ENCODE data around the gene NOS1AP.
"Not testable (repeated sequence)": the region's sequence is repeated elsewhere in the genome, so short reads cannot be mapped to it uniquely, and the experiment has no call there.

NOS1AP gene

DNA sequence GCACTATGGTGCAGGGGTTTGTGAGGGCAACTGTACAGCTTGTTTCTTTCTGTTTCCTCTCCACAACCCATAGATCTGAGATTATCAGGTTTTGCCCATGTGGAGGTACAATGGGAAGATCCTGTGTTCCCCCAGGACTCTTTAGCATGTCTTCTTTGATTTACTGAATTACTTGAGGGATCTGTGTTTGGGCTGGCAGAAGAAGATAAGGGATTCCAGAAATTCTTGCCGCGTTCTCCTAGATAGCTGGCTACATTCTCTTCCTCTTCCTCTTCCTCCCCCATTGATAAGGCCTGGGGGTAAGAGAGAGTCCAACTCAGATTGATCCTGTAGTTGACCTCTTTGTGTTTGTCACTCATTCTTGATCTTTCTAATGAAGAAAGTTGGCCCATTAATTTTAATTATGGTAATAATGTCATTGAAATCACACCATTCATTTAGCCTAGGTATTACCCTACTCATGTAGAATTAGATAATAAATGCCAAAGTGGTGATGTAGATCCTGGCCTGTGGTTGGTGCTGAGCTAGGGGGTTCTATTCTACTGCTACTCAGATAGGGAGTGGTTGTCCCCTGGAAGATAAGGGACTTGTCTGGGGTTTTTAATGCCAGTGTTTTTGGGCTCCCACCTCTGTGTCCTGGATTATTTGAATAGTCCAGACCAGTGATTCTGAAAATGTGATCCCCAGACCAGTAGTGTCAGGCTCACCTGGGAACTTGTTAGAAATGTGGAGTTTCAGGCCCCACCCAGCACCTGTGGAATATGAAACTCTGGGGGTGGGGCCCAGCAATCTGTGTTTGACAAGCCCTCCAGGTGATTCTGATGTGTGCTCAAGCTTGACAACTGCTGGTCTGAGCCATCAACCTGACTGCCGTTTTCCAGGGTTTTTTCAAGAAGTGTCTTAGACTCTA is 122.2 kb downstream of the NOS1AP start:
- DNase-seq (ENCODE audit: low read depth in 2 of 2, low spot score in 1 of 2), result no peak

DNA sequence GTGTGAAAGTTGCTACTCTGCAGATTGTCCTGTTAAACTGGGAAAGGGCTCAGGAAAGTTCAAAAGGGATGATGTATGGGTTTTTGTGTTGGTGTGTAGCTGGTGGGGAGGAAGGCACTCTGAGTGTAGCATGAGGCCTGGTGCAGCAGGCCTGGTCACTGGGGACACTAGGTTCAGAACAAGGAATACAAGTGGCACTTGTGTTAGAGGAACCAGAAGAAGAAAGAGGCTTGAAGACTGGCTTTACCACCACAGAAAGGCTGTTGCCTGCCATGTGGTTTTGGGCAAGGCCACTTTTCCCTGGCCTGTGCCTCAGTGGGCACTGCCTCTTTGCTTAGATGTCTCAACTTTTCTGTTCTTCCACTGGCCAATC is 122.8 kb downstream of the NOS1AP start:
- no peak for DNase-seq (ENCODE audit: low read depth in 2 of 2, low spot score in 1 of 2)

- DNase-seq (ENCODE audit: low read depth in 2 of 2, low spot score in 1 of 2), result no peak
Measured at GRCh38 chr1:162192763-162193162, 123.3 kb downstream of the NOS1AP start.

DNA sequence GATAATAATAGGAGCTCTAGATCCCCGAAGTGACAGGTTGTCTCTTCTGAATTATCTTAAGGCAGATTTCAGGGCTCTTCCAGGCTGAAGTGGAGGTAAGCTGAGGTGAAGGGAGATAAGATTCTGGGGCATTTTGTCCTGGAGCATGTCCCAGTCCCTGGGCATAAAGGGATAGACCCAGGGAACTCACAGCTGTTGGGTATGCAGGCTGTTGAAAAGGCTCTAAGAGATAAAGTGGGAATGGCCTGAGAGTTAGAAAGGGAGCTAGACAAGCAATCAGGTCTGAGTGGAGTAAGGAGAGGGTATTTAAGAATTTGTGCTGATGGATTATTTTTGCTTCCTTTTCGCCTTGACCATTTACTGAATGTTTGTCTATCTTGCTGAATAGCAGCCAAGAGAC is 123.7 kb downstream of the NOS1AP start:
- DNase-seq (ENCODE audit: low read depth in 2 of 2, low spot score in 1 of 2), result no peak

DNA sequence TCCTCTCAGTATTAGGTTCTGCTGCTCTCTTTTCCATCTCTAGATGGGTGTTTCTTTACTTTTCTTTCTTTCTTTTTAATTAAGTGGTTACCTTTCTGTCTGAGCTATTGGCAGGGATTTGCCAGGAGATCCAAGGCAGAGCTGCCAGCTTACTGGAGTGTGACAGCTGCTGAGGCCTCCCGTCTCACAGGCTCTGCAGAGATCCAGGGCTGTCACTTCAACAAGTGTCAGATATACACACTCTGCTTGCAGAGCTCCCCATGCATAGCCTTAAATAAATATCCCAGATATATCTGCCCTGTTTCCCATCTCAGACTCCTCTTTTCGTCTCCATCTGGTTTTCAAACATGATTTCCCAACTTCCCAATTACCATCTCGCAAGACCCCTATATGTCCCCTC is 124.3 kb downstream of the NOS1AP start:
- no peak for DNase-seq (ENCODE audit: low read depth in 2 of 2, low spot score in 1 of 2)

DNA sequence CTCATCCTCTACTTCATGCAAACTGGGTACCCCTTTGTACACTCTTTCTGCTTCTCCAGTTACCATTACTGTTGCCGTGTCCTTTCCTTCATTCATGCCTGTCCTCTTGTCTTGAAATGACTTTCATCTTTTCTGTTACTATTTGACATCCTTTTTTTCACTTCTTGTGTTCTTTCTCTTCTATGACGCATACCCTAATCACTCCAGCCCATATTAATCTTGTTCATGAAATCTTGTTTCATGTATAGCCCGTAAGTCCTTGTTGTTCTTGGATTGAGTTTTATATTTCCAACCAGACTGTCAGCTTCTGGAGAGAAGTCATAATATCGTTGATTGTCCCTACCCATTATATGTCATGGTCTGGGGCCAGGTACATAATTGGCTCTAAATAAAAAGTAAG is 126.1 kb downstream of the NOS1AP start:
- no peak for DNase-seq (ENCODE audit: low read depth in 2 of 2, low spot score in 1 of 2)

GRCh38 chr1:162196387-162196786 is 126.9 kb downstream of the NOS1AP start:
- DNase-seq (ENCODE audit: low read depth in 2 of 2, low spot score in 1 of 2), result no peak

DNA sequence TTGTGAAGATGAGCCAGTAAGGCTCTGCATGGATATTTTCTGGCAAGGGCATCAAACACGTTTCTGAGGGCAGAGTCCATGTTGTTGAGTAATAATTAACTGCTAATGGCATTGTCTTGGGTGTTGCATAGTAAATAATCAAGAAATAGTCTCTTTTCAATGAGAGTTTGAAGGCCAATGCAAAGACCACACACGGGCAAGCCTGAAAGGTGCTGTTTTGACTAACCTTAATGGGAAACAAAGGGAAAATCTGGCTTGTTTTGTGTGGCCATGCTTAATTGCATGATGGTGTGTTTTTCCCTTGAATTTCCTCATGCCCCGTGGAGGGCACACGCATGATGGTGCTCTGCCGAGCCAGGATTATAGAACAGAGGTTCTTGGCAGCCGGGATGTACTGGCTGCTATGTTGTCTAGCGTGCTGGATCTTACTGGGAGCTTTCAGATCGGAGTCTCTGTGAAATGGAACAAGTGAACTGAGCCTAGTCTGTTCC is 127.6 kb downstream of the NOS1AP start:
- DNase-seq (ENCODE audit: low read depth in 2 of 2, low spot score in 1 of 2), result no peak

- DNase-seq (ENCODE audit: low read depth in 2 of 2, low spot score in 1 of 2), result no peak
Measured at GRCh38 chr1:162197615-162198421, 128.3 kb downstream of the NOS1AP start.

GRCh38 chr1:162200096-162200847 is 130.8 kb downstream of the NOS1AP start:
- DNase-seq (ENCODE audit: low read depth in 2 of 2, low spot score in 1 of 2), result no peak

DNA sequence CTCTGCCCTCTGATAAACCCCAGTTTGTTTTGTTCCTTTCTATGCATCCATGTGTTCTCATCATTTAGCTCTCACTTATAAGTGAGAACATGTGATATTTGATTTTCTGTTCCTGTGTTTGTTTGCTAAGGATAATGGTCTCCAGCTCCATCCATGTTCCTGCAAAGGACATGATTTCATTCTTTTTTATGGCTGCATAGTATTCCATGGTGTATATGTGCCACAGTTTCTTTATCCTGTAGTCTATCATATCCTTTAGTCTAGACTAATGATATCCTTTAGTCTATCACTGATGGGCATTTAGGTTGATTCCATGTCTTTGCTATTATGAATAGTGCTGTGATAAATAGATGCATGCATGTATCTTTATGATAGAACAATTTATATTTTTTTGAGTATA is 131.6 kb downstream of the NOS1AP start:
- DNase-seq (ENCODE audit: low read depth in 2 of 2, low spot score in 1 of 2), result not testable (repeated sequence)

DNA sequence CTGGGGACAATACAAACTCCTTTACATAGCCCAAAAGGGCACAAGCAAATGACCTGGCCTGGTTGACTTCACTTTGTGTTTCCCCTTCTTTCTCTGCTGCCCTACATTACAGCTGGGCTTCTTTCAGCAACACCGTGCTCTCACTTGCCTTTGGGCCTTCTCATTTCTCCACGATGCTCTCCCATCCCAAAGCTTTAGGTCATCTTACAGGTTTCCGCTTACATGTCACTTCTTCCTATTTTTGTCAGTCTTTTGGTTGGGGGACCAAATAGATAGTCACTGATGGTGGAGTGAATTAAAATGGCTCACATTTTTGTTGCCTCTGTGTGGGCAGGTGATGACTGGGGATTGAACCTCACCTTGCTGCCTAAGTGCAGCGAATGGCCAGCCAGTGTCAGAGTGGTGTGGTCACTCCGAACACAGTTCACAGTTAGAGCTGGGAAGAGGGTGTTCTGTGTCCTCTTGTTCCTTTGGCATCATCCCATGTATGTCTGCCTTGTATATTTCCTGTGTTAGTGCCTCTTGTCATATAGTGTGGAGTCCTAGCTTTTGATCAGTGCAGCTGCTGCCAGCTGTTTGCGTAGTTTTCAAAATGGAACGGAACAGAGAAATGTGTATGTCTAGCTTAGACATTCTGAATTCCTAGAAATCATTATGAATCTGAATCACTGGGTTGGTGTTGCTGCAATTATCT is 134.8 kb downstream of the NOS1AP start:
- no peak for DNase-seq (ENCODE audit: low read depth in 2 of 2, low spot score in 1 of 2)

DNA sequence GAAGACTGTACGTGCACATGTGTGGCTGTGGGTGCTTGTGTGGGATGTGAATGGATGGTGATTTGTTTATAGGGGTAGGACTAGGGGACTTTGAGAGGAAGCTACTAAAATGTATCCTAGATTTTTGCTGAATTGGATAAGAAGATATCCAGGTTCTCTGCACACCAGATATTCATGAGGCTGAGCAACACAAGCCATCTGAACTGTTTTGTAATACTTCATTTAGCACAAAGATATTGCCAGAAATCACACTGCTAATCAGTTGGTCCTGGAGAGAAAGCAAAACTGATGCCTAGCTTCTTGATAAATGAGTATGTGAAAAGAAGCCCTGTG is 135.3 kb downstream of the NOS1AP start:
- DNase-seq (ENCODE audit: low read depth in 2 of 2, low spot score in 1 of 2), result no peak

GRCh38 chr1:162206300-162206699 is 136.8 kb downstream of the NOS1AP start:
- DNase-seq (ENCODE audit: low read depth in 2 of 2, low spot score in 1 of 2), result no peak

- DNase-seq (ENCODE audit: low read depth in 2 of 2, low spot score in 1 of 2), result no peak
Measured at GRCh38 chr1:162206749-162207635, 137.5 kb downstream of the NOS1AP start.

DNA sequence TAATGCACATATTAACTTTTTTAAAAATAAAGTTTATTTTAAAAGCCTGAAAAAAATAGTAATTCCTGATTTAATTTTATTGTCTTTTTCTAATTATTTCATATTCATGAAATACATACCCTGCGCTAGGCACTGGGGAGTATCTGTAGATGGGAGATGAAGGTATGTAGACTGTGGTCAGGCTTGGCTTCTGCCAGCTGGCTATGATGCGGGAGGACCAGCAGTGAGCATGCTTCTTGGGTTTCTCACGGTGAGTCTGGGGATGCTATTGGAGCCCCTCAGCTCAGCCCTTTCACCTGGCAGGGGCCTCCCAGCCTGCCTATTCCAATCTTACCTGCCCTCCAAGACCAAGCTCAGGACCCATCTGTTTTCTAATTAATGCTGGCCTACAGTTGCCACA is 138.4 kb downstream of the NOS1AP start:
- DNase-seq (ENCODE audit: low read depth in 2 of 2, low spot score in 1 of 2), result no peak

GRCh38 chr1:162210196-162210595 is 140.7 kb downstream of the NOS1AP start:
- no peak for DNase-seq (ENCODE audit: low read depth in 2 of 2, low spot score in 1 of 2)

DNA sequence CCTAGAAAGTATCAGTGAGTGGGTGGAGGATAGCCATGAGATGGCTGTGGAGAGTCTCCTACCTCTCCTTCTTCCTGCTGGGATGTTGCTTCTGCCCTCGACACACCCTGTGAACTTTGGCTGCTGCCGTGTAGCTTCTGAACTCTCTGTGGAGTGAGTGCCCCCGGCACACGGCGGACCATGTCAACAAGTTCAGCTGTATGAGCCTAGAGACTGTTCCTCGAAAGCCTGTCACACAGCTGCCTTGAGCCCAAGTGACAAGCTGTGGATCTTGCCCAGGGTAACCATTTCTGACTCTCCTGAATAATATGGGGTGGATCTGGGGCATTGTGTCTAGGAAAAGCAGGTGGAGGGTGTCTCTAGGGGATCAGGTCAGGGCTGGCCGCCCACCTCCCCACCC is 143.2 kb downstream of the NOS1AP start:
- DNase-seq (ENCODE audit: low read depth in 2 of 2, low spot score in 1 of 2), result no peak

DNA sequence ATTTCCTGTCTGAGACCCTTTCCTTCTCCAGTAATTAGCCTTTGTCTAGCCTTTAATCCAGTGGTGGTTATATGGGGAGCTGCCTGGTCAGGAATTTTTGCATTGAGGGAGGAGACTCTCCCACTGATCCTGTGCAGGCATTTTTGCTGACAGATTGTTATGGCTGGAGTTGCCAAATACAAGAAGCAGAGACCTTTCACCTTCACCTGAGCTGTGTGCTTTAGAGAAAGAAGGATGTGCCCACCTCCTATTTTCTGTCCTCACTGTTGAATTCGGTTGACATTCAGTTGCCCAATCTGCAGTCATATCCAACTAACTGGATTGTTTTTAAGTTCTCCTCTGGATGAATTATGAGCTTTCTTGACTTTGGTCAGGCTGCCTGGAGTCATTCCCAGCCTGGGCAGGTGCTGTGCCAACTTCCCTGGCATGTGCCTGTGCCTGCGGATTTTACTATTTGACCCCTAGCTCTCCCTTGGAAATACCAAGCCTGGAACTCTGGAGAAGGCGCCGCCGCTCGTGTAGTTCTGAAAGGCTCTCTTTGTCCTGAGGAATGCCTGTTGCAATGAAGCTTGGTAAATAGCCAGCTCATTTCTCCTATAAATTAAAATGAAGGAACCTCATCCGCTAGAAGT is 143.9 kb downstream of the NOS1AP start:
- no peak for DNase-seq (ENCODE audit: low read depth in 2 of 2, low spot score in 1 of 2)

DNA sequence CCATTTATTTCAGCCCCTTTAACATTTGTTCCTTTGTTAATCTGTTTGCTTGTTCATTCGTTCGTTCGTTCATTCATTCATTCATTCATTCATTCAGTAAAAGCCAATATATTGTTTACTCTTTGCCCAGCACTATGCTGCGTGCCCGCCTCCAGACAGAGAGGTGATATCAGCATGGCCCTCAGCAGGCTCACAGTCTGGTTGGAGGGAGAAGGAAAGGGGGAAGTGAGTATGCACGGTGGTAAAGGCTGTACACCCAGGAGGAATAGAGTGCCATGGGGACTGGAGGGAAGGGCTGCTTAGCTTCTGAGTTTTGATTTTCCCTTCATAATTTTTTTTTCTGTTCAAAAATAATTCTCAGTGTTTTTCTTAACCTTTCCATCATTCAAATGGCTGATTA is 144.7 kb downstream of the NOS1AP start:
- DNase-seq (ENCODE audit: low read depth in 2 of 2, low spot score in 1 of 2), result no peak
